ENCODE data around the gene MAP1B. TPM values are rescaled to one million over a fixed set of nuclear protein-coding genes. Genes with fewer than 3 reads are reported as not detected.
"Not testable (repeated sequence)": the region's sequence is repeated elsewhere in the genome, so short reads cannot be mapped to it uniquely, and the experiment has no call there.

The MAP1B gene
- total and polyA plus RNA-seq, 4 donors: 1.5 to 46.7 (median 16.0) TPM

DNA sequence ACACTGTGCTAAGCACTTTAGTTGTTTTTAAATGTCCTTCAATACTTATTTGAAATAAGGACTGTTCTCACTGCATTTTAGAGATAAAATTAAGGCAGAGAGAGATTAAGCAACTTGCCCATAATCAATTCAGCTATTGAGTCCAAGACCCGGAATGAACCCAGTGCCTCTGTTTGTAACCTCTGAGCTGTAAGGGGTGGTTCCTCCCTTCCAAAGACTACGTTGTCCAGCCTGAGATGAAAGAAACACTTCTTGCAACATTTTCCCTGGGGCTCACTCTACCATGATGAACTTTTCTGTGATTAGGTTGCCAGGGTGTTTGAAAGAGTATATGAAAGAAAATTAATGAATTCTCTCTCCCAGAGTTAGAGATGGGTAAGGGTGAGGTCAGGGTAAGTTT is 22.0 kb upstream of the MAP1B start:
- no peaks in the 10 kb centered on the region for H3K27me3 ChIP-seq (ENCODE audit: control insufficient read depth in 3 of 3, insufficient read depth in 3 of 3, low read length in 2 of 3)
- no peak overlapping the region for H3K4me3 ChIP-seq
- H3K9ac ChIP-seq (ENCODE audit: insufficient read depth in 1 of 2, low read length in 2 of 2): no peak overlapping the region
- no peak for ATAC-seq (ENCODE audit: insufficient read depth, low FRiP score)
- H3K27ac ChIP-seq (ENCODE audit: low read depth in 1 of 2, low read length in 1 of 2): no peak overlapping the region
- no peak for DNase-seq
- no peaks in the 10 kb centered on the region for H3K9me3 ChIP-seq (ENCODE audit: control insufficient read depth in 4 of 4, insufficient read depth in 3 of 4, low read length in 3 of 4)
- no peaks in the 10 kb centered on the region for H3K36me3 ChIP-seq (ENCODE audit: control insufficient read depth in 4 of 4, insufficient read depth in 4 of 4, low read length in 4 of 4)
- TF ChIP-seq CTCF (IDR thresholded peaks at IDR 0.05; ENCODE audit: control extremely low read depth, extremely low read depth): no peak
- WGBS, 2 donors: 70 to 73% methylated on average over 2 of the region's 2 CpGs
- peaks cover 0 to 8% (median 0%) of the 10 kb centered on the region in 5 donors for H3K4me1 ChIP-seq (ENCODE audit: control insufficient read depth in 5 of 5, insufficient read depth in 5 of 5, low read length in 5 of 5)

DNA sequence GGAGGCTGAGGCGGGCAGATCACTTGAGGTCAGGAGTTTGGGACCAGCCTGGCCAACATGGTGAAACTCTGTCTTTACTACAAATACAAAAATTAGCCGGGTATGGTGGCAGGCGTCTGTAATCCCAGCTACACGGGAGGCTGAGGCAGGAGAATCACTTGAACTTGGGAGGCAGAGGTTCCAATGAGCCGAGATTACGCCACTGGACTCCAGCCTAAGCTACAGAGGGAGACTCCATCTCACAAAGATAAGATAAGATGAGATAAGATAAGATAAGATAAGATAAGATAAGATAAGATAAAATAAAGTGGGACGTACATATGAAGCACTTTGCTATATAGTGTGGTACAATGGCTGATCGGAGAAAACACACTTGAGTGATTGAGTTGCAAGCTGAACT is 17.6 kb upstream of the MAP1B start:
- not testable (repeated sequence) for H3K9ac ChIP-seq (ENCODE audit: insufficient read depth in 1 of 2, low read length in 2 of 2); H3K4me1 ChIP-seq (ENCODE audit: control insufficient read depth in 5 of 5, insufficient read depth in 5 of 5, low read length in 5 of 5); H3K27ac ChIP-seq (ENCODE audit: low read depth in 1 of 2, low read length in 1 of 2); H3K27me3 ChIP-seq (ENCODE audit: control insufficient read depth in 3 of 3, insufficient read depth in 3 of 3, low read length in 2 of 3); H3K36me3 ChIP-seq (ENCODE audit: control insufficient read depth in 4 of 4, insufficient read depth in 4 of 4, low read length in 4 of 4); H3K4me3 ChIP-seq; DNase-seq; ATAC-seq (ENCODE audit: insufficient read depth, low FRiP score); H3K9me3 ChIP-seq (ENCODE audit: control insufficient read depth in 4 of 4, insufficient read depth in 3 of 4, low read length in 3 of 4)
- WGBS, 2 donors: 69 to 85% methylated on average over 8 of the region's 8 CpGs

DNA sequence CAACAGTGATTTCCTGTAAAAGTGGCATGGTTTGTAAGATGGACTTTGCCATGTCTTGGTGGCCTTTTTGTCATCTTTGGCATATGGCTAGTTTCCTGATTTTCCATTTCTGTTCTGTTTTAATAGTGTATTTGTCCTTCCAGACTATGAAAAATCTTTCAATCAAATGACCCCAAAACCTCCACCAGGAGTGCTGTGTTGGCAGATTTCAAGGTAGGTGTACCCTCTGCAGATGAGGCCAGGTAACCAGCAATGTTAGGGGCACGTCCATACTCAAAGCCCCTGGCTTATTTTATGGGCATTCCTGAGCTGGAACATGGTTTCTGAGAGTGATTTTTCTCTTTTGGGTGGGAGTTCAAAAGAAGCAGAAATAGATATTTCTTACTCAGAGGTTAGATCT is 15.2 kb upstream of the MAP1B start:
- 75 to 83% methylated on average over 1 of the region's 1 CpG for WGBS, 2 donors
- H3K27ac ChIP-seq (ENCODE audit: low read depth in 1 of 2, low read length in 1 of 2): no peak overlapping the region
- no peaks in the 10 kb centered on the region for H3K36me3 ChIP-seq (ENCODE audit: control insufficient read depth in 4 of 4, insufficient read depth in 4 of 4, low read length in 4 of 4)
- no peaks in the 10 kb centered on the region for H3K9me3 ChIP-seq (ENCODE audit: control insufficient read depth in 4 of 4, insufficient read depth in 3 of 4, low read length in 3 of 4)
- DNase-seq (no peak), ATAC-seq (ENCODE audit: insufficient read depth, low FRiP score) (no peak)
- no peaks in the 10 kb centered on the region for H3K27me3 ChIP-seq (ENCODE audit: control insufficient read depth in 3 of 3, insufficient read depth in 3 of 3, low read length in 2 of 3)
- no peak overlapping the region for H3K4me3 ChIP-seq
- no peaks in the 10 kb centered on the region for H3K4me1 ChIP-seq (ENCODE audit: control insufficient read depth in 5 of 5, insufficient read depth in 5 of 5, low read length in 5 of 5)
- H3K9ac ChIP-seq (ENCODE audit: insufficient read depth in 1 of 2, low read length in 2 of 2): no peak overlapping the region
- no peak for TF ChIP-seq CTCF (IDR thresholded peaks at IDR 0.05; ENCODE audit: control extremely low read depth, extremely low read depth)

GRCh38 chr5:72093217-72093616 is 14.1 kb upstream of the MAP1B start:
- no peak overlapping the region for H3K9ac ChIP-seq (ENCODE audit: insufficient read depth in 1 of 2, low read length in 2 of 2)
- DNase-seq (no peak), ATAC-seq (ENCODE audit: insufficient read depth, low FRiP score) (no peak)
- H3K27ac ChIP-seq (ENCODE audit: low read depth in 1 of 2, low read length in 1 of 2): no peak overlapping the region
- no peaks in the 10 kb centered on the region for H3K4me1 ChIP-seq (ENCODE audit: control insufficient read depth in 5 of 5, insufficient read depth in 5 of 5, low read length in 5 of 5)
- H3K9me3 ChIP-seq (ENCODE audit: control insufficient read depth in 4 of 4, insufficient read depth in 3 of 4, low read length in 3 of 4): no peaks in the 10 kb centered on the region
- H3K27me3 ChIP-seq (ENCODE audit: control insufficient read depth in 3 of 3, insufficient read depth in 3 of 3, low read length in 2 of 3): no peaks in the 10 kb centered on the region
- no peak for TF ChIP-seq CTCF (IDR thresholded peaks at IDR 0.05; ENCODE audit: control extremely low read depth, extremely low read depth)
- no peaks in the 10 kb centered on the region for H3K36me3 ChIP-seq (ENCODE audit: control insufficient read depth in 4 of 4, insufficient read depth in 4 of 4, low read length in 4 of 4)
- H3K4me3 ChIP-seq: no peak overlapping the region

All from lung (tissue), 12 donors.